Activated CD8-positive, alpha-beta memory T cell treated with anti-CD3 and anti-CD28 coated beads for 4 hours (primary cell): ENCODE measurements around the gene C3orf38.
"Not testable (repeated sequence)": the region's sequence is repeated elsewhere in the genome, so short reads cannot be mapped to it uniquely, and the experiment has no call there.

ENCODE experiments used
- DNase-seq, 2 donors: peaks; one replicate each; pipeline ENCODE4 v3.0.0-alpha.2; 2020; ENCODE audit warnings: low read depth in 2 of 2

The C3orf38 gene

DNA sequence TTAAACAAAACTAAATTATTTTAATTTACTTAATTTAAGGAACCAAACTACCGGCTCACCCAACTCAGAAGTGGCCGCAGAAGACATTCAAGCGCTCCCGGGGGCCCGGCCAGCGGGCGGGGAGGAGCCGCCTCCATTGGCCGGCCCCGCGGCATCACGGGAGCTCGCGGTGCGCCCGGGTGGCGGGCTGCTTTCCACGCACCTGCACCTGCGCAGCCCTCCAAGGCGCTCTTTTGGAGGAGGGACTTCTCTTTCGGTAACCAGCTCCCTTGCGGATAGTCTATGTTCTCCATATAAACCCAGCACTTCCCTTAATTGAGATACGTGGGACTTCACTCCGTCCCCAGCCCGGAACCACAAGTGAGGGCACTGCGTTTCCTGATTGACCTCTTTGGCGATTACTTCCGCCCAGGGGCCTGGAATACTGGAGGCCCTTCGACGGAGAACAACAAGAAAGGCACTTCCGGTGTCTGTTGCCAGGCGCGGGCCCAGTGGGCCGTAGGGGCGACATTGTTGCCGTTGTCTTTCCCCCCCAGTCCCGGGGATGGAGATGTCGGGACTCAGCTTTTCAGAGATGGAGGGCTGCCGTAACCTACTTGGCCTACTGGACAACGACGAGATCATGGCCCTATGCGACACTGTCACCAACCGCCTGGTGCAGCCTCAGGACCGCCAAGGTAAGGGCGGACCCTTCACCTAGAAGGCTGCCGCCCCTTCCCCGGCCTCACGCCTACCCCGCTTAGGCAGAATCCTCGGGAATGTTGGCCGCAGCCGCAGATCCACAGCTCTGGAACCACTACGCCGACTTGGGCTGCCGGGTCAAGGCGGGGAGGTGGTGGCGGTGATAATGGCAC lies at the start of gene C3orf38:
Gene C3orf38 (plus strand): TSS at position 451 of the 854 bp plus-strand sequence. CDS start 94 bp downstream, at position 545.
- DNase-seq = peak; percentile 47 to 58

GRCh38 chr3:88101142-88101541 lies 48.6 kb upstream of the C3orf38 start:
- no peak for DNase-seq

GRCh38 chr3:88105325-88105724 lies 44.4 kb upstream of the C3orf38 start:
- no peak for DNase-seq

GRCh38 chr3:88112289-88112688 lies 37.5 kb upstream of the C3orf38 start:
- DNase-seq = no peak

DNA sequence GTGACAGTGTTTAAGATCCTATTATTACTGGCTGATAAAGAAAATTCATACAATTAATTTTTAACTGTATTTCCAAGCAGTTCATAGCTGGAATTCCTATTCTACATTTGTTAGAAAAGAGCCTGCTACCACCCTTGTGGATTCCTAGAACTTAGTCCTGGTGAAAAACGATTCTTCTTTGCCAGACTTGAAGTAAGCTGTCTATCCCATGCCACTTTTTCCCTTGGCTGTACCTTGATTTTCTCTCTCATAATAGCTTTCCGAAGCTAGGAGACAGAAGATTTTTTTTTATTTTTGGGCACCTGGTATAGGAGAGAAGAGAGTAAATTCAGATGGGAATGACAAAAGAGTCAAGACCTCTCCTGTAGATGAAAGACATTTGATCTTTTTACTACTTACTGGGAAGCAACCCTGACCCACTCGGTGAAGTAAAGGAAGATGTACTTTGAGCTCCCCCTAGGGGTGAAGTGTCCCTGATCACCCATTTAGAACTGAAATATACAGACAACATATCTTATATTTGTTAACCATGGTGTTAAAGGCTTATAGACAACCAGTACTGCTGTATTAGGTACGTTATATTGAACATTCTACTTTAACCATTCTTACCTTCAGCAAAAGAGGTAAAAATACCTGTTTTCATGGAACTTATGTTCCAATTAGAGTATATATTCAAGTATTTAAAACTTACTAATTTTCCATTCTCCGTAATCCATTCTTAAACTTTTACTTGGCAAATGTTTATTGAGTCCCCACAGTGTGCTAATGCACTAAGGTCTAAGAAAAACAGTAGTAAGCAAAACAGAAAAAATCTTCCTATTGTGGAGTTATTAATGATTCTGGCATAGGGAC lies 36.2 kb upstream of the C3orf38 start:
- DNase-seq = peak; percentile 24 to 29

DNA sequence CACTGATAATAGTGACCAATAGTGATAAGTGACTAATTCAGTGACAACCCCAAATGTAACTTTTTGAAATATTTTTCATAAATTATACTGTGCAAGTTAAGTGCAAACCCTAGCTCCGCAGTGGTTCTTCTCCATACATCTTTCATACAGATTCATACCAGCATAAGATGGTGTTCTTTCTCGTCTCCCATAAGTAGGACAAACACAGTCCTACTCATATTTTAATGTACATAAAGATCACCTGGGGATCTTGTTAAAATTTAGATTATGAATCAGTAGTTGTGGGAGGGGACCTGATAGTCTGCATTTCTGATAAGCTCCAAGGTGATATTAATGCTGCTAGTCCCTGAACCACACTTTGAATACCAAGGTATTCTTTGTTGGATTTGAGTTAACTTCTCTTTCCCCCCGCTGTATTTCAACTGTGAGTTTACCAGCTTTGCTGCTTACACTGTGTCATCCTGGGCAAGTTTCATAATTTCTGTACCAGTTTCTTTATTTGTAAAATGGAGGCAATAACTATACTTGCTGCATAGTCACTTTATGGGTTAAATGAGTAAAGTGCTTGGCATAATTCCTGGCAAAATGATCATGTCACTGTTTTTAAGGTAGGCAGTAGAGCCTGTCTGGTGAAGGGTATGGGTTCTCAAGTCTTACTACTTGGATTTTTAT lies 34.7 kb upstream of the C3orf38 start:
- DNase-seq = no peak

GRCh38 chr3:88117683-88118082 lies 32.1 kb upstream of the C3orf38 start:
- no peak for DNase-seq

- DNase-seq = not testable (repeated sequence)
Measured at GRCh38 chr3:88118603-88119002, 31.2 kb upstream of the C3orf38 start.

GRCh38 chr3:88123526-88123925 lies 26.2 kb upstream of the C3orf38 start:
- DNase-seq = no peak

GRCh38 chr3:88131695-88132094 lies 18.1 kb upstream of the C3orf38 start:
- no peak for DNase-seq

DNA sequence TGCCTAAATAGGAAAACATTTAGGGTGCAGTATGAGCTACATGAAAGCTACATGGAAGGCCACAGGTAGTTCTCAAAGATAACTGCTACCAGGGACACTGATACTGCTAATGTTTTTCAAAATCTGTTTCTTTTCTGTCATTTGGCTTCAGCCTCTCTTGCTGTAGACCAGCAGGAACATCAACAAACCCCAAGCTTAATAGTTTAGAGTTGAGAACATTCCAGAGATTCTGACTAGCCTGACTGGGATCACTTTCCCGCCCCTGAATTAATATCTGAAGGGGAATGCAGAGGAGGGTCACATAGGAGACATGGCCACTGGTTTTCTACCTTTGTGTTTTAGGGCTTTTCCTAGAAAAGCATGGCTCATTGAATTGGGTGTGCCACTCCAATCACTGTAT lies 16.9 kb upstream of the C3orf38 start:
- DNase-seq = no peak

- no peak for DNase-seq
Measured at GRCh38 chr3:88133711-88134263, 16.0 kb upstream of the C3orf38 start.

DNA sequence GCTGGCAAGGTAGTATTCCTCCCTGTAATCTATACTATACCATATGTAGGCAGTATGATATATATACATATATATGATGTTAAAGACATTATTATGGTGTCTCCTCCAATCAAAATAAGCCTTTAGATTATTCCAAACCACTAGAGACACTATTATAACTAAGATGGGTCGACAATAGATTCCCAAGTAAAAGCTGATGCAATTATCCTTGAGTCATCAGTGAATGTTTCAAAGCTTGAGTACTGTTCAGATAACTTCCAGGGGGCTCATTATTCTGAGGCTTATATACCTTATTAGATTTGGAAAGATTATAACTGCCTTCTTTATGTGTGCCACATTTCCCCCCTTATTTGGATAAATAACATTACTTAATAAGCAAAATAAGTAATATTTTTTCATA lies 11.9 kb upstream of the C3orf38 start:
- no peak for DNase-seq

DNA sequence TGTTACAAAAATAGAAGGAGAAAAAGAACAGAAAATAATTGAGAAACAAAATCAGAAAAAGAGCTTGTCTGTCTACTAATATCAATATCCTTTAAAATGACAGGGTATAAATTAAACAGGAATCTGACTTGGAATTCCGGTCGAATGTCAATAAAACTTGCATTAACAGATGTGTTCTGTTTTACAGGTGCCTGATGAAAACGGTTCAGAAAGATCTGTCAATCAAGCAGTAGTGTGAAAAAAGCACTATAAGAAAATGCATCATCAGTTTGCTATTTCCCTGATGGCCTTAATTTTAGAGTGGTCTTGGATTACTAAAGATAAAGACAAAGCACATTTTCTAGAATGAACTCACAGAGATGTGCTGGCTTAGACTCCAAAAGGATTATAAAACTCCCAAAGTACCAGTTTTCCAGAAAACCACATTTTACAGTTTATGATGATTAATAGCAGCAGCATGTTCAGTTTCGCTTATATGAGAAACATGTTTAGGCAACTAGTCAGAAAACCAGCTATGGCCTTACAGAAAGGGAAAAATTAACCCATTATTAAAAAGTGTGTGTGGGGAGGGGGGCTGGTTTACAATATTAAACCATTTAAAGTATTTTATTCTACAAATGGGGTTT lies 8.2 kb upstream of the C3orf38 start:
- no peak for DNase-seq

- DNase-seq = no peak
Measured at GRCh38 chr3:88142094-88142624, 7.6 kb upstream of the C3orf38 start.

- no peak for DNase-seq
Measured at GRCh38 chr3:88147261-88147660, 2.5 kb upstream of the C3orf38 start.

- DNase-seq = no peak
Measured at GRCh38 chr3:88148651-88149050, 1.1 kb upstream of the C3orf38 start.

- DNase-seq = no peak
Measured at GRCh38 chr3:88149101-88149508, 654 bp upstream of the C3orf38 start.

- DNase-seq = peak in 1 of 2 donors; percentile 7
Measured at GRCh38 chr3:88150371-88150770, 612 bp downstream of the C3orf38 start.

DNA sequence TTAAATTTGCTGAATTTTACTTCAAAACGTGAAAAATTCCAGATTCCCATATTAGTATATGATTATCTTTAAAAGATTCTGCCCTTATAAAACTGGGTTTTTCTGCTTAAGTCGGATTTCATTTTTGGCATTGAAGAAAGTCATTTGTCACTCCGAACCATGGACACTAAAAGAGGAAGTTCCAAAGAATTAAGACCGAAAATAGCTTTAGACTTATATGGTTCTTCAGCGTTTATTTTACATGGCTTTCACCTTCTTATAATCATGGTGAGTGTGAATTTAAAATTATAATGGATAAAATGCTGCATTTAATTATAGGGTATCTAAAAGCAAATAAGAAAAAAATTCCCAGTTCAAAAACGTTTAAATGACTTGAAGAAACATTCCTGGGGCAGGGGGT lies 1.0 kb downstream of the C3orf38 start:
- no peak for DNase-seq

DNA sequence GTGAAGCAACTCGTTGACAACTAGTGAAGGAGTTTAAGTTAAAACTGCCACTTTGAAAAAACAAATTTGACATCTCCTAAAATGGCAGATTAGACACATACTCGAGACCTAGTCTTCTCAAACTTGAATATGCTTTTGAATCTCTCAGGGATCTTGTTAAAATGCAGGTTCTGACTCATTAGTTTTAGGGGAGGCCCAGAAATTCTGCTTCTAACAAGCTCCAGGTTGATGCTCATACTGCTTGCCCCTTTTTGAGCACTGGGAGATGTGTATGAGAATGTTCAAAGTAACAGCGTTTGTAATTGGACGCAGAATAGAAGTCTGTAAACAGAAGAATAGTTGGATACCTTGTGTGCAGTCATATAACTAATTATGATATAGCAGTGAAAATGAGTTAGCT lies 1.6 kb downstream of the C3orf38 start:
- no peak for DNase-seq
